Limb (tissue), 2 donors: ENCODE results near the gene FAR1.
"Not testable (repeated sequence)": the region's sequence is repeated elsewhere in the genome, so short reads cannot be mapped to it uniquely, and the experiment has no call there.

Experiments used
- DNase-seq, 2 donors: peaks; one replicate each; pipeline ENCODE4 v3.0.0-alpha.2; 2016; ENCODE audit errors: extremely low spot score in 2 of 2

The FAR1 gene

DNA sequence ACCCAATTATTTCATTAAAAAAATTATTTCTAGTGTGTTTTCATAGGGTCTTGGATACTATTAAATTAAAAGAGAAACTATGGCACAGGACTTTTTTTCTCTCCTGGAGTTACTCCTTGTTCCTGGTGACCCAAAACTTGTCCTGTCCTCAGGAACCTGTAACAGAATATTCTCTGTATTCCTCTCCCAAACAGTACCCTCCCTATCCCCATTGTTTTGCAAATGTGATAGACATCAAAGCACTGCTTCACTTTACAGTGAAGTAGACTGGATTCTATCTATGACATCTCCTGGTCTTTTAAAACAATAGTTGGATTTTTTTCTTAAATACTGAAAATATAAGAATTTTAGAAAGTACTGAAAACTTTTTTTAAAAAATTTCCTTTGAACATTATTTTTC, 37.2 kb downstream of the FAR1 start:
- no peak for DNase-seq

- no peak for DNase-seq
Observed at GRCh38 chr11:13713982-13714381, 45.5 kb downstream of the FAR1 start.

GRCh38 chr11:13717331-13717730, 48.9 kb downstream of the FAR1 start:
- no peak for DNase-seq

DNA sequence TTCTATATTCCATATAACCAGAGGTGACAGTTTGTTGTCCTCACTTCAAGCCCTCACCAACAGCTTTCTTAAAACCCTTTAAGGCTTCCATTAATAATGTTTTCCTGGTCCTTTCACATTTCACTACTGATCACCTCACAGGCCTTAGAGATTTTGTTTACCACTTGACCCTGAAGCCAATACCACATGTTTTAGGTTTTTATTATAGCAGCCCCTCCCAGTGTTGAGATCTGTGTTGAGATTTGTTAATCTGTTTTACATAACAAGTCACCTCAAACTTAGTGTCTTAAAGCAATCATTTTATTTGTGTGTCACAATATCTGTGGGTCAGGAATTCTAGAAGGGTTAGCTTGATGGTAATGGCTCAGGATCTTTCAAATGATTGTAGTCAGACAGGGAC, 49.9 kb downstream of the FAR1 start:
- no peak for DNase-seq

GRCh38 chr11:13720940-13721339, 52.5 kb downstream of the FAR1 start:
- DNase-seq: no peak

DNA sequence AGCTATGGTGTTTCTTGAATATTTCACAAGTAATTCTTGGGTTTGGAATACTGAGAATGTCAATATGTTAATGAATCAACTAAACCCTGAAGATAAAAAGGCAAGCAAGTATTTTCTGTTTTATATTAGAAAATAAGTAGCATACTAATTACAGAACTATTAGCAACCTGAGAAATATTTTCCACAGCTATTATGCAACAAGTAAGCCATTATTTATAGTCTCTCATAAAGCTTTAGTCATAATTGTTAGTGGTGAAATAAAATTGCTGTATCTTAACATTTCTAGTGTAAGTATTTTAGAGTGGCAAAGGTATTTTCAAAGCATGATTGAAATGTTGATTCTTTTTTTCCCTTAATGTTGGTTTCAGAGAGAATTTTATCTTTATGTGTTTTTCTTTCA, 53.3 kb downstream of the FAR1 start:
- no peak for DNase-seq

- DNase-seq: no peak
Observed at GRCh38 chr11:13726456-13726855, 58.0 kb downstream of the FAR1 start.

GRCh38 chr11:13728076-13728475, 59.6 kb downstream of the FAR1 start:
- no peak for DNase-seq

DNA sequence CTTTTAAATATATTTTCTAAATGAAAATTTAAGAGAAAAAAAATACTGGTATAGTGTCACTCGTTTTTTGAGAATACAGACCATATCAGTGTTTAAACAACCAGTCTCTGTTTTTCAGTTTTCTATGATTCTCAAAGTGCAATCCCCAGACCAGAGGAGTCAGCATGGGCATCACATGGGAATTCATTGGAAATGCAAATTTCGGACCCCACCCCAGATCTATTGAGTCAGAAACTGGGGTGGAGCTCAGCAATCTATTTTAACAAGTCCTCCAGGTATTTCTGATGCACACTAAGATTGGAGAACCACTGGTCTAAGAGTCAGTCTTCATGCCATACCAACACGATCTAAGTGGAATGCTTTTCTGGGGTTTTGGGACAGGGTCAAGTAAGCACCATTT, 66.1 kb downstream of the FAR1 start:
- DNase-seq: no peak

DNA sequence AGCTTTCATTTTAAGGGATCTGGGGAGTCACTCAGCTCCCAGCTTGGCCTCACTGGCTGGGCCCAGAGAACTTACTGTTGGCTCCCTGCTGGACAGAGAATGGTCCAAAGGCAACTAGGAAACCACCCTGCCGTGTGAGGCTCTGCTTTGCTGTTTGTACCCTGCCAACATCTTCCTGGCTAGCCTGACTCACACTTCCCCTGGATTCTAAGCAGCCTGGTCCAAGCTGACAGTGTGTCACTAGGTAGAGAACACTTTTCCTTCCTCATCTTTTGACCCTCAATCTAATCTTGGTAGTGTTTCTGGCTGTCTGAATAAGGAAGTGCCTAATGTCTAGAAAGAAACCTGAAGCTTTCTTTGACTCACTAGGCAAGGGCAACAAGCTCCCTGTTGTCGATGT, 76.7 kb downstream of the FAR1 start:
- DNase-seq: no peak

DNA sequence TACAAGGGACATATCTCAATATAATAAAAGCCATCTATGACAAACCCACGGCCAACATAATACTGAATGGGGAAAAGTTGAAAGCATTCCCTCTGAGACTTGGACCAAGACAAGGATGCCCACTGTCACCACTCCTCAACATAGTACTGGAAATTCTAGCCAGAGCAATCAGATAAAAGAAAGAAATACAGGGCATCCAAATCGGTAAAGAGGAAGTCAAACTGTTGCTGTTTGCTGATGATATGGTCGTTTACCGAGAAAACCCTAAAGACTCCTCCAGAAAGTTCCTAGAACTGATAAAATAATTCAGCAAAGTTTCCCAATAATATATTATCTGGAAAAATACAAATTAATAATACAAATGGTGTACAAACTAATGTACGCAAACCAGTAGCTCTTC, 84.8 kb downstream of the FAR1 start:
- not testable (repeated sequence) for DNase-seq

DNA sequence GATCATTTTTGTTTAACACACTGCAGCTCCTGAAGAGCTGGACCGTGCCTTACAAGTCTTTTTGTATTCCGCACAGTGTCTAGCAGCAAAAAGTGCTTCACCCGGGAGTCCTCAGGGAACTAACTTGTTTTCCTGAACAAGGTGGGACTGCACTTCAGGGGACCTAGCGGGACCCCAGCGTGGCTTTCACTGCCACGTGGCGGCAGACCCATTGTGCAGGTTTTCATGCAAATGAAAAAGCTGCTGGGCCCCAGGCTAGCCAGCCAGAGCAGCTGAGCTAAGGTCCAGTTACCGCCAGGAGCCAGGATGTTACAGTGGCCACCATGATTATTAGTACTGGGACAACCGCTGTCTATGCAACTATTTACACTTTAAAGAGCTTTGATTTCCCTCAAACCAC, 90.6 kb downstream of the FAR1 start:
- no peak for DNase-seq

- DNase-seq: no peak
Observed at GRCh38 chr11:13760115-13760514, 91.6 kb downstream of the FAR1 start.

- DNase-seq: no peak
Observed at GRCh38 chr11:13761250-13761649, 92.8 kb downstream of the FAR1 start.

- DNase-seq: no peak
Observed at GRCh38 chr11:13761716-13762115, 93.2 kb downstream of the FAR1 start.

GRCh38 chr11:13762718-13763117, 94.2 kb downstream of the FAR1 start:
- DNase-seq: no peak

- DNase-seq: no peak
Observed at GRCh38 chr11:13763341-13763740, 94.9 kb downstream of the FAR1 start.

- no peak for DNase-seq
Observed at GRCh38 chr11:13765886-13766285, 97.4 kb downstream of the FAR1 start.

DNA sequence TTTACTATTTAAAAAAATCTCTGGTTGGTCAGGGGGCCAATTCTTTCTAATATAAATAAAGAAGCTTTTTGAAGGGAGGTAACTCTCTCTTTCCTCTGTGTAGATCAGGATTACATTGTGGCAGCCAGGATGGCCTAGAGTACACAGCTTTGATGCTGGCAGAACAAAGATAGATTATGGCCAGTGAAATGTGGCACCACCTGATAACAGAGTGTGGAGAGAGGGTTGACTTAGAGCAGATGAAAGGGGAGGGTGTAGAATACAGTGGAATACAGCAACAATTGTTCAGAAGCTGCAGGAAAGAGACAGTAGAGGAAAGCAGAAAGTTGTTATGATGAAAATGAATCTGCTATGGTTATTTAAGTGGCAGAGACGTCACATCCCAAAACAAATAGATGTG, 99.0 kb downstream of the FAR1 start:
- DNase-seq: no peak

GRCh38 chr11:13769188-13769587, 100.7 kb downstream of the FAR1 start:
- no peak for DNase-seq

DNA sequence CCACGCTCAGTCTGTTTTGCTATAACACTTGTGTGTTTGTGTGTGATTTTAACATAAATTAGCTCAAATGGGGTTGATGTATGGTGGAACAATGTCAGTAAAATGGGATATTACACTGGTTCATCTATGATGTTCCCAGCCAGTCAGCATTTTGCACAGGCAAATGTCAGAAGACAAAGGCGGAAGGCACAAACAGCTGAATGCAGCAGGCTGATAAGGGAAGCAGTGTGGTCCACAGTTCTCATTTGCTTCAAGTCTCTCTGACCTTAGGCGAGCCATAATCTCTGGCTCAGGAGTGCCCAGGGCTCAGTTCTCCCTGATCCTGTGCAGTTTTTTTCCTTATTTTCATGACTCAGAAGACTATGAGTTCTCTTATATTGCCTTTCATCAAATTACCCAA, 102.7 kb downstream of the FAR1 start:
- no peak for DNase-seq

DNA sequence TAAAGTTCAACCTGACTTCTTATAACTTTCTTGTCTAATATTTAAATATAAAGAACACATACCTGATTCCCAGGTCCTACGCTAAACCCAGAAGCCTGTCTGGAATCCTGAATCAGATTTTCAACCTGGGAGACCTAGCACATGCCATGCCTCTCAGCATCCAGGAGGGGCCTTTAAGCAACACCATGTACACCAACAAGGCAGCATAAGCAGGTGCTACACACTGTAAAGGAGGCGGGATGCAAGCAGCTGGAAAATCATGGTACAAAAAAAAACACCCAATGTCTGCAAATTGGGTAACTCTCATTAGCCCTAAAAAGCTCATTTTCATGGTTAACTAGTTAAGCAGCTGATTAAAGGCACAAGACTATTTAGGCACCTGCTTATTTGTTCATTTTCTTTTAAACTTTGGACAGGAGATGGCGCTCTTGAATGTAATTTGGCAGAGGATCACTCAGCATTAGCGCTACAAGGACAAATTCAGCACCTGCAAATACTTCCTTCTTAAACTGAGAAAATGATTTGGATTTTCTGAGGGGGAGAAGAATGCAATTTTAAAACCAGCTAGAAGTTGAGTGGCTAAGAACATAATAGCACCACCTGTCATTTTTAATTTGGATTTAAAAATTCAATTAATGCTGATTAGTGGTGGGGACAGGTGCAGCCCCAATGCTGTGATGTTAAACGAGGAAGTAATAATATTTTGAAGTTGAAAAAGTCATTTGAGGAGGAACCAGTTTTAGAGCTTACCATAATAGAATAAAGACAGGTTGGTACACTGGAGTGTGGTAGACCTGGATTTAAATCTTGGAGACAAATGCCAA, 104.0 kb downstream of the FAR1 start:
- DNase-seq: peak in 1 of 2 donors; percentile 51

- no peak for DNase-seq
Observed at GRCh38 chr11:13775471-13775870, 107.0 kb downstream of the FAR1 start.
